Endodermal cell (in vitro differentiated cells): ENCODE results near the gene TIAL1. TPM values are rescaled to one million over a fixed set of nuclear protein-coding genes. Genes with fewer than 3 reads are reported as not detected.

ENCODE experiments used
- DNase-seq: peaks from one replicate; pipeline ENCODE4 v3.0.0-alpha.2; 2017
- H3K27ac ChIP-seq: 2 replicates; pipeline ENCODE4 v1.5.1; 2013; ENCODE audit warnings: mild to moderate bottlenecking, low read depth, low read length, moderate library complexity
- H3K27me3 ChIP-seq: 2 replicates; pipeline ENCODE4 v1.6.1; 2013; ENCODE audit warnings: mild to moderate bottlenecking, low read length, moderate library complexity; ENCODE audit not compliant: insufficient read depth, control insufficient read depth, poor library complexity, severe bottlenecking
- H3K36me3 ChIP-seq: 2 replicates; pipeline ENCODE4 v1.7.0; 2013; ENCODE audit warnings: mild to moderate bottlenecking, low read length, moderate library complexity; ENCODE audit not compliant: control insufficient read depth, insufficient read depth
- H3K4me1 ChIP-seq: one replicate; pipeline ENCODE4 v1.7.0; 2013; ENCODE audit warnings: low read length; ENCODE audit not compliant: control insufficient read depth, insufficient read depth
- H3K4me3 ChIP-seq: 2 replicates; pipeline ENCODE4 v1.5.1; 2013; ENCODE audit warnings: mild to moderate bottlenecking, low read length, moderate library complexity
- H3K9ac ChIP-seq: 2 replicates; pipeline ENCODE4 v1.6.1; 2013; ENCODE audit warnings: mild to moderate bottlenecking, low read length, moderate library complexity; ENCODE audit not compliant: poor library complexity, severe bottlenecking; ENCODE audit errors: extremely low read depth
- H3K9me3 ChIP-seq: 2 replicates; pipeline ENCODE4 v1.6.1; 2013; ENCODE audit warnings: mild to moderate bottlenecking, low read length, moderate library complexity; ENCODE audit not compliant: control insufficient read depth
- H3K27ac Mint-ChIP-seq: 2 replicates; pipeline ENCODE4 v1.8.0; 2020; ENCODE audit warnings: mixed read lengths
- H3K27me3 Mint-ChIP-seq: 2 replicates; pipeline ENCODE4 v1.8.0; 2021; ENCODE audit warnings: mild to moderate bottlenecking, mixed read lengths; ENCODE audit not compliant: insufficient read depth
- H3K36me3 Mint-ChIP-seq: 2 replicates; pipeline ENCODE4 v1.8.0; 2020; ENCODE audit warnings: low read depth, mixed read lengths
- H3K4me1 Mint-ChIP-seq: 2 replicates; pipeline ENCODE4 v1.8.0; 2020; ENCODE audit warnings: mixed read lengths
- H3K4me3 Mint-ChIP-seq: 2 replicates; pipeline ENCODE4 v1.8.0; 2020; ENCODE audit warnings: mild to moderate bottlenecking, moderate library complexity, mixed read lengths
- H3K9me3 Mint-ChIP-seq: 2 replicates; pipeline ENCODE4 v1.8.0; 2020; ENCODE audit warnings: mild to moderate bottlenecking, mixed read lengths
- WGBS, 2 experiments: methylation state at CpG; one replicate each; pipeline versions ENCODE4 v1.1.5 to v1.1.7; 2013; ENCODE audit warnings: missing lambda C conversion rate in 2 of 2, mixed read lengths in 1 of 2; ENCODE audit not compliant: insufficient coverage in 1 of 2, insufficient read length in 1 of 2; 5-methylcytosine and 5-hydroxymethylcytosine counted together
- total RNA-seq, 2 donors: library from RNA; stranded (reverse); fragmentation: NEBNext Ultra II Directional in 1 of 2; extraction: Animal tissue kit (Norgen Biotek cat#: 25700) in 1 of 2; gene quantifications; 2 replicates in 1 of 2; 3 replicates in 1 of 2; pipeline ENCODE4 v1.2.1, GENCODE V29; 2021
- TF ChIP-seq, protein P1 (sequence below): fragments of 200-600 bp; sonication (generic); conservative IDR thresholded peaks from 2 replicates; pipeline ENCODE4 v1.5.0; 2021; ENCODE audit warnings: antibody characterized with exemption, mild to moderate bottlenecking

The TIAL1 gene
- total RNA-seq, 2 donors from 2014 or later = 156 to 176 TPM

DNA sequence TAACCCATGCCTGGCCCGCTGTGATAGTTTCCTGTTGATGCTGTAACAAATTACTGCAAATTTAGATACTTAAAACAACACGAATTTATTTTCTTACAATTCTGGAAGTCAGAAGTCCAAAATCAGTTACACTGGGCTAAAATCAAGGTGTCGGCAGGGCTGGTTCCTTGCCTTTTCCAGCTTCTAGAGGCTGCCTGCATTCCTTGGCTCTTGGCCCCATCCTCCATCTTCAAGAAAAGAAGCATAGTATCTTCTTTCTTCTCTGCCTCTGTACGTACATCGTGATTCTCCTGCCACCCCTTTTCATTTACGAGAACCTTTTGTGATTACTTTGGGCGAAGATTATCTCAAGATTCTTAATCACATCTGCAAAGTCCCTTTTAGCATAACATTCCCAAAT is 1.6 kb upstream of the TIAL1 start:
- Histone ChIP-seq H3K4me1 (no peaks in the 10 kb centered on the region), H3K9me3 (peaks cover 7% of the 10 kb centered on the region), H3K36me3 (no peaks in the 10 kb centered on the region), H3K9ac (no peak overlapping the region), H3K27ac (no peak overlapping the region), H3K27me3 (no peaks in the 10 kb centered on the region), H3K4me3 (no peak overlapping the region)
- Mint-ChIP-seq H3K36me3 (peaks cover 17% of the 10 kb centered on the region), H3K4me3 (no peak overlapping the region), H3K4me1 (peaks cover 16% of the 10 kb centered on the region), H3K9me3 (peaks cover 5% of the 10 kb centered on the region), H3K27me3 (no peaks in the 10 kb centered on the region), H3K27ac (no peak overlapping the region)
- no peak for DNase-seq
- TF ChIP-seq, protein P1, sequence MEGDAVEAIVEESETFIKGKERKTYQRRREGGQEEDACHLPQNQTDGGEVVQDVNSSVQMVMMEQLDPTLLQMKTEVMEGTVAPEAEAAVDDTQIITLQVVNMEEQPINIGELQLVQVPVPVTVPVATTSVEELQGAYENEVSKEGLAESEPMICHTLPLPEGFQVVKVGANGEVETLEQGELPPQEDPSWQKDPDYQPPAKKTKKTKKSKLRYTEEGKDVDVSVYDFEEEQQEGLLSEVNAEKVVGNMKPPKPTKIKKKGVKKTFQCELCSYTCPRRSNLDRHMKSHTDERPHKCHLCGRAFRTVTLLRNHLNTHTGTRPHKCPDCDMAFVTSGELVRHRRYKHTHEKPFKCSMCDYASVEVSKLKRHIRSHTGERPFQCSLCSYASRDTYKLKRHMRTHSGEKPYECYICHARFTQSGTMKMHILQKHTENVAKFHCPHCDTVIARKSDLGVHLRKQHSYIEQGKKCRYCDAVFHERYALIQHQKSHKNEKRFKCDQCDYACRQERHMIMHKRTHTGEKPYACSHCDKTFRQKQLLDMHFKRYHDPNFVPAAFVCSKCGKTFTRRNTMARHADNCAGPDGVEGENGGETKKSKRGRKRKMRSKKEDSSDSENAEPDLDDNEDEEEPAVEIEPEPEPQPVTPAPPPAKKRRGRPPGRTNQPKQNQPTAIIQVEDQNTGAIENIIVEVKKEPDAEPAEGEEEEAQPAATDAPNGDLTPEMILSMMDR = no peak
- 89 to 98% methylated on average over 6 to 7 of the region's 7 CpGs for WGBS, 2 experiments

- H3K9me3 ChIP-seq = peaks cover 7% of the 10 kb centered on the region
- peaks cover 7% of the 10 kb centered on the region for H3K4me1 ChIP-seq
- peaks cover 7% of the 10 kb centered on the region for H3K36me3 ChIP-seq
- Mint-ChIP-seq H3K27me3 (no peaks in the 10 kb centered on the region), H3K4me1 (peaks cover 24% of the 10 kb centered on the region), H3K4me3 (peak overlapping the region; percentile 72), H3K27ac (peak overlapping the region; percentile 99), H3K36me3 (peaks cover 17% of the 10 kb centered on the region), H3K9me3 (peaks cover 5% of the 10 kb centered on the region)
- H3K4me3 ChIP-seq = peak overlapping the region; percentile 94
- peak overlapping the region; percentile 15 for H3K27ac ChIP-seq
- peak overlapping the region; percentile 89 for H3K9ac ChIP-seq
- TF ChIP-seq, protein P1 = no peak
- WGBS, 2 experiments = 54 to 81% methylated on average over 14 to 21 of the region's 21 CpGs
- no peaks in the 10 kb centered on the region for H3K27me3 ChIP-seq
- no peak for DNase-seq
Measured at GRCh38 chr10:119597405-119598186, 832 bp upstream of the TIAL1 start.

GRCh38 chr10:119595676-119596515 is 868 bp downstream of the TIAL1 start:
- Histone ChIP-seq H3K9ac (peak overlapping the region; percentile 89), H3K9me3 (peaks cover 7% of the 10 kb centered on the region), H3K27ac (peak overlapping the region; percentile 56), H3K4me1 (peaks cover 7% of the 10 kb centered on the region), H3K4me3 (peak overlapping the region; percentile 94), H3K36me3 (peaks cover 10% of the 10 kb centered on the region), H3K27me3 (no peaks in the 10 kb centered on the region)
- peaks cover 28% of the 10 kb centered on the region for H3K36me3 Mint-ChIP-seq
- peaks cover 5% of the 10 kb centered on the region for H3K9me3 Mint-ChIP-seq
- DNase-seq = peak; percentile 57
- no peaks in the 10 kb centered on the region for H3K27me3 Mint-ChIP-seq
- H3K4me1 Mint-ChIP-seq = peaks cover 27% of the 10 kb centered on the region
- WGBS, 2 experiments = 0 to 1% methylated on average over 11 to 38 of the region's 50 CpGs
- TF ChIP-seq, protein P1 = no peak
- H3K4me3 Mint-ChIP-seq = peak overlapping the region; percentile 72
- peak overlapping the region; percentile 78 for H3K27ac Mint-ChIP-seq
